T-helper 1 cell treated with Interleukin-12 subunit alpha and Interleukin-12 subunit beta and Interleukin-4 antibody, amounts not matched to agents 30 ng/mL and 1 ng/mL, for 36 hours (primary cell): ENCODE results near the gene QRICH2. TPM values are rescaled to one million over a fixed set of nuclear protein-coding genes. Genes with fewer than 3 reads are reported as not detected.
"Not testable (repeated sequence)": the region's sequence is repeated elsewhere in the genome, so short reads cannot be mapped to it uniquely, and the experiment has no call there.

Source experiments
- intact Hi-C: fragments of 100-400 bp; cut with micrococcal nuclease; formaldehyde crosslinking; loops from one replicate; pipeline ENCODE4 v1.15.1; 2024
- total RNA-seq: library from RNA; stranded (reverse); gene quantifications from 2 replicates; pipeline ENCODE4 v1.2.3, GENCODE V29; 2022

The QRICH2 gene
- total RNA-seq, 1 donor from 2014 or later = 5.1 TPM

DNA sequence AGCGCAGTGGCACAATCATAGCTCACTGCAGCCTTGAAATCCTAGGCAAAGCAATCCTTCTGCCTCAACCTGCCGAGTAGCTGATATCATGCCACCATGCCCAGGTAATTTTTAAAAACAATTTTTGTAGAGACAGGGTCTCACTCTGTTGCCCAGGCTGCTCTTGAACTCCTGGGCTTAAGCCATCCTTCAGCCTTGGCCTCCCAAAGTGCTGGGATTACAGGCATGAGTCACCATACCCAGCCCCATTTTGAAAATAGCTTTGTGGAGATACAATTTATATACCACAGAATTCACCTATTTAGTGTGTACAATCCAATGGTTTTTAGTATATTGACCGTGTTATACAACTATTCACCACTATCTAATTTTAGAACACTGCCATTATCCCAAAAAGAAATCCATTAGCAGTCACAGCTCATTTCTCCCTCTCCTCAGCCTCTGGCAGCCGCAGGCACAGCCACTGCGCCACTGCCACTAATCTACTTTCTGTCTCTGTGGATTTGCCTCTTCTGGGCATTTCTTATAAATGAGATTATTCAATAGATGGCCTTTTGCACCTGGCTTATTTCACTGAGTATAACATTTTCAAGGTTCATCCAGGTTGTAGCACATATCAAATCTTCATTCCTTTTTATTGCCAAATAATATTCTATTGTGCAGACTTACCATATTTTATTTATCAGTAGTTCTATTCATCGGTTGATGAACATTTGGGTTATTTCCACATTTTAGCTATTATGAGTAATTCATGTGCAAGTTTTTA is 74.3 kb downstream of the QRICH2 start:
- intact Hi-C loops = no loop called here

- intact Hi-C loops = no loop called here
Measured at GRCh38 chr17:76232342-76232741, 75.7 kb downstream of the QRICH2 start.

DNA sequence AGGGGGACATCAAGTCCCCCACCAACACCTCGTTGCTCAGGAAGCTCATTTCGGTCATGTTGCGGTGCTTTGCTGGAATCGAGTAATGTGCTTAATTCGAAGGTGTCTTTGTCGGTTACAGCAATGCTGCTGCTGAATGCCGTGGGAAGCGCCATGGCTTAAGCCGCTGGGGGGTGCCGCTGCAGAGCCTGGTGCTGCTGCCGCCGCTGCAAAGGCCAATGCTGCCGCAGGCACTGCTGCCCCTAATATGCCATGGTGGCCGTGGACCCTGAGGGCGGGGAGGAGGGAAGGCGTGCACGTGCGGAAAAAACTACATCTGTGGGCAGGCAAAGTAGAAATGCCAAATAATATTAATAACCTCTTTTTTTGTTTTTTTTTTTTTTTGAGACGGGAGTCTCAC is 81.3 kb downstream of the QRICH2 start:
- intact Hi-C loops = not testable (repeated sequence)

DNA sequence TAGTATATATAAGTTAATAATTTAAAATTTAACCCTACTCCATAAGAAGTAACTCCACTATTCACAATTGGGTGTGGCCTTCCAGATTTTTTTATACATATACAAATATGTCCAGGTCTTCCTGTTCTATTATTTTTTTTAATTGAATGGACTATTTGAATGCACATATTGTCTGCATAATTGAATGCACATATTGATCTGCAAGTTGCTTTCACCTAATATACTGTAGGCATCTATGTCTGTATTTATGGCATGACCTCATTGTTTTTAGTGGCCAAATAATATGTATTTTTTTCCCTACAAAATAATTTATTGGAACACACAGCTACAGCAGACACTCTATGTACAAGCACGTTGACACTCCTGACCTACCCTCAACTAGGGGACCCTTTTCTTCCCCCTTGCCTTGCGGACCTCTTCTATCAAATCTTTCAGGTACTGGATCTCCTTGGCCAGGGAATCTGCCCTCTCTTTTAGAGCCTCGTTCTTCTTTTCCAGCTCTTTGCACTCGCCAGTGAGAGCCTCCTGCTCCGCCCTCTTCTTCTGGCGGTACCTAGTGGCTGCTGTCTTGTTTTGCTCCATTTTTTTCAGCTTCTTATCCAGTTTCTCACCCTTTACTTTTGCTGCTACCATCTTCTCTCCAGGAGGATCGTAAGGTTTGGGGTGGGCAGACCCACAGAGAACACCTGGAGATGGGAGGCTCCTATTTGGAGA is 82.5 kb downstream of the QRICH2 start:
- intact Hi-C loops = not testable (repeated sequence)

Other genes starting within 250 kb of the QRICH2 start
- 110 and 111 TPM in 2 replicates for gene SRP68, start 235.8 kb downstream of the QRICH2 start, total RNA-seq
- 0.78 and 0.86 TPM in 2 replicates for gene GALR2, start 233.5 kb downstream of the QRICH2 start, total RNA-seq
- gene ZACN, start 229.1 kb downstream of the QRICH2 start, total RNA-seq = 1.0 TPM in 1 of 2 replicates, not detected in the other
- 153 TPM in 2 replicates for gene EXOC7, start 204.5 kb downstream of the QRICH2 start, total RNA-seq
- 0.22 and 0.32 TPM in 2 replicates for gene FOXJ1, start 167.0 kb downstream of the QRICH2 start, total RNA-seq
- gene RNF157, start 67.8 kb downstream of the QRICH2 start, total RNA-seq = 104 and 107 TPM in 2 replicates
- gene UBALD2, start 42.9 kb downstream of the QRICH2 start, total RNA-seq = 287 and 292 TPM in 2 replicates
- gene PRPSAP1, start 45.6 kb upstream of the QRICH2 start, total RNA-seq = 48.0 and 48.8 TPM in 2 replicates
- 2.3 and 2.5 TPM in 2 replicates for gene SPHK1, start 76.3 kb upstream of the QRICH2 start, total RNA-seq
- 41.2 and 41.9 TPM in 2 replicates for gene UBE2O, start 144.9 kb upstream of the QRICH2 start, total RNA-seq
- not detected in 2 replicates for gene AANAT, start 159.3 kb upstream of the QRICH2 start, total RNA-seq
- gene RHBDF2, start 193.1 kb upstream of the QRICH2 start, total RNA-seq = 94.0 and 97.1 TPM in 2 replicates
- gene CYGB, start 229.4 kb upstream of the QRICH2 start, total RNA-seq = 0.29 TPM in 2 replicates
- gene PRCD, start 231.8 kb upstream of the QRICH2 start, total RNA-seq = not detected in 2 replicates